Spleen (tissue), 11 donors: ENCODE measurements around the gene MAP7D3. TPM values are rescaled to one million over a fixed set of nuclear protein-coding genes. Genes with fewer than 3 reads are reported as not detected.
A peak's percentile ranks its signal among the peaks of the same experiment; 100 is the strongest.

Experiments used
- DNase-seq: peaks from one replicate; pipeline ENCODE4 v3.0.0-alpha.2; 2020
- H3K27ac ChIP-seq, 8 donors: fragments of 200-600 bp; sonication (generic) in 7 of 8; 1 replicate in 4 of 8; 2 replicates in 4 of 8; pipeline versions ENCODE4 v1.5.0 to v1.8.0; 2016 to 2021; ENCODE audit warnings: inconsistent platforms in 4 of 8, mild to moderate bottlenecking in 4 of 8, moderate library complexity in 1 of 8
- H3K27me3 ChIP-seq, 7 donors: fragments of 200-600 bp; sonication (generic) in 6 of 7; replicated peaks in 1 of 7; 1 replicate in 4 of 7; 2 replicates in 3 of 7; pipeline versions ENCODE4 v1.5.0 to v1.8.0; 2016 to 2021; ENCODE audit warnings: inconsistent platforms in 3 of 7, mild to moderate bottlenecking in 1 of 7
- H3K36me3 ChIP-seq, 6 donors: fragments of 200-600 bp; sonication (generic) in 5 of 6; 1 replicate in 4 of 6; 2 replicates in 2 of 6; pipeline versions ENCODE4 v1.5.0 to v1.8.0; 2016 to 2021; ENCODE audit warnings: inconsistent platforms in 2 of 6
- H3K4me1 ChIP-seq, 6 donors: fragments of 200-600 bp; sonication (generic) in 5 of 6; 1 replicate in 3 of 6; 2 replicates in 3 of 6; pipeline versions ENCODE4 v1.5.0 to v1.8.0; 2016 to 2021; ENCODE audit warnings: inconsistent platforms in 3 of 6
- H3K4me3 ChIP-seq, 8 donors: fragments of 200-600 bp; sonication (generic) in 7 of 8; 1 replicate in 4 of 8; 2 replicates in 4 of 8; pipeline versions ENCODE4 v1.5.0 to v1.8.0; 2016 to 2021; ENCODE audit warnings: inconsistent platforms in 4 of 8, mild to moderate bottlenecking in 4 of 8, moderate library complexity in 2 of 8
- H3K9me3 ChIP-seq, 8 donors: fragments of 200-600 bp; sonication (generic) in 7 of 8; 1 replicate in 4 of 8; 2 replicates in 4 of 8; pipeline versions ENCODE4 v1.5.0 to v1.8.0; 2016 to 2021; ENCODE audit warnings: inconsistent platforms in 4 of 8
- POLR2A ChIP-seq, 3 donors: fragments of 450-650 bp; IDR thresholded peaks; one replicate each; pipeline ENCODE4 v1.5.1; 2017; ENCODE audit warnings: antibody characterized with exemption in 3 of 3, mild to moderate bottlenecking in 1 of 3
- POLR2AphosphoS5 ChIP-seq, 3 donors: sonication (generic); formaldehyde crosslinking; IDR thresholded peaks; one replicate each; pipeline ENCODE4 v1.5.1; 2017; ENCODE audit warnings: antibody characterized with exemption in 3 of 3
- WGBS, 5 donors: extraction: QIAGEN DNeasy Blood & Tissue Kit in 3 of 5; methylation state at CpG; one replicate each; pipeline versions ENCODE4 v1.1.5 to v1.1.7; 2013 to 2018; 5-methylcytosine and 5-hydroxymethylcytosine counted together
- intact Hi-C: fragments of 100-400 bp; cut with DNase I; formaldehyde crosslinking; loops from one replicate; pipeline ENCODE4 v1.15.0; 2023; ENCODE audit warnings: low total_unique reads
- polyA plus RNA-seq, 3 donors: library from polyadenylated mRNA; stranded (reverse); fragments of 200-250 nt; gene quantifications; one replicate each; pipeline ENCODE4 v1.2.1, GENCODE V29; 2013
- total RNA-seq, 7 donors: library from RNA; depleted of rRNA in 3 of 7; stranded (reverse); fragments of >200 nt in 3 of 7; fragmentation: NEBNext Ultra II Directional in 4 of 7; extraction: Animal tissue kit (Norgen Biotek cat#: 25700) in 4 of 7; gene quantifications; one replicate each; pipeline versions ENCODE4 v1.1.0 to v1.2.1, GENCODE V29; 2016 to 2021
- TF ChIP-seq, protein P1 (sequence below), 11 experiments: fragments of 200-600 bp in 7 of 11; fragments of 450-650 bp in 4 of 11; sonication (generic) in 4 of 11; IDR thresholded peaks in 8 of 11; conservative IDR thresholded peaks in 3 of 11; 1 replicate in 7 of 11; 2 replicates in 4 of 11; pipeline versions ENCODE4 v1.4.0 to v1.8.0; 2016 to 2021; ENCODE audit warnings: antibody characterized with exemption in 11 of 11, inconsistent platforms in 4 of 11, mild to moderate bottlenecking in 1 of 11
- donor health status: healthy with polysubstance abuse.
- donor health status: DM: no; HTN: no; CAD: no; lungs with moderate emphysema.
- donor health status: DM: no; HTN: no; CAD: no.
- donor health status: Bipolar disorder and iron deficiency.
- donor health status: healthy.
- donor health status: DM: no; HTN: no; CAD: no.
- donor health status: DM: yes; HTN: yes; CAD: no.

The MAP7D3 gene
- total and polyA plus RNA-seq, 10 donors = 7.4 to 17.6 (median 12.2) TPM

DNA sequence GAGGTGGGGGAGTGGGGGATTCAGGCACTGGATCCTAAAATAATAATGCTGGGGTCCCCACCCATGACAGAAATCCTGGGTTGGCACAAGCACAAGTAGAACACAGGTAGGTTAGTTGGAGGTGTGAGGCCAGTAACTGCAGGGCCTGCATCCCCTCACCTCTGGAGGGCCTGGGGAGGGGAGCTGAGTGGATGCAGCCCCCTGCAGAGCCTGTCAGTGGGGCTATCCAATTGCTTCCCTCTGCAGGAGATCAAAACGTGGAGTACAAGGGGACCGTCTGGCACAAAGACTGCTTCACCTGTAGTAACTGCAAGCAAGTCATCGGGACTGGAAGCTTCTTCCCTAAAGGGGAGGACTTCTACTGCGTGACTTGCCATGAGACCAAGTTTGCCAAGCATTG is 43.7 kb downstream of the MAP7D3 start:
- Histone ChIP-seq H3K4me3 (no peak overlapping the region), H3K36me3 (peaks cover 0 to 17% (median 2%) of the 10 kb centered on the region in 6 donors), H3K4me1 (peaks cover 0 to 41% (median 27%) of the 10 kb centered on the region in 6 donors), H3K27me3 (peaks cover 0 to 6% (median 0%) of the 10 kb centered on the region in 7 donors), H3K9me3 (no peaks in the 10 kb centered on the region), H3K27ac (no peak overlapping the region)
- no peak for DNase-seq
- WGBS, 5 donors = 73 to 97% (median 92%) methylated on average over 4 of the region's 4 CpGs
- intact Hi-C loops = no loop called here
- no peak for TF ChIP-seq POLR2AphosphoS5 (IDR thresholded peaks at IDR 0.05)
- TF ChIP-seq POLR2A (IDR thresholded peaks at IDR 0.05) = no peak
- TF ChIP-seq, protein P1, sequence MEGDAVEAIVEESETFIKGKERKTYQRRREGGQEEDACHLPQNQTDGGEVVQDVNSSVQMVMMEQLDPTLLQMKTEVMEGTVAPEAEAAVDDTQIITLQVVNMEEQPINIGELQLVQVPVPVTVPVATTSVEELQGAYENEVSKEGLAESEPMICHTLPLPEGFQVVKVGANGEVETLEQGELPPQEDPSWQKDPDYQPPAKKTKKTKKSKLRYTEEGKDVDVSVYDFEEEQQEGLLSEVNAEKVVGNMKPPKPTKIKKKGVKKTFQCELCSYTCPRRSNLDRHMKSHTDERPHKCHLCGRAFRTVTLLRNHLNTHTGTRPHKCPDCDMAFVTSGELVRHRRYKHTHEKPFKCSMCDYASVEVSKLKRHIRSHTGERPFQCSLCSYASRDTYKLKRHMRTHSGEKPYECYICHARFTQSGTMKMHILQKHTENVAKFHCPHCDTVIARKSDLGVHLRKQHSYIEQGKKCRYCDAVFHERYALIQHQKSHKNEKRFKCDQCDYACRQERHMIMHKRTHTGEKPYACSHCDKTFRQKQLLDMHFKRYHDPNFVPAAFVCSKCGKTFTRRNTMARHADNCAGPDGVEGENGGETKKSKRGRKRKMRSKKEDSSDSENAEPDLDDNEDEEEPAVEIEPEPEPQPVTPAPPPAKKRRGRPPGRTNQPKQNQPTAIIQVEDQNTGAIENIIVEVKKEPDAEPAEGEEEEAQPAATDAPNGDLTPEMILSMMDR (IDR thresholded peaks at IDR 0.05 in 8 of 11, conservative IDR thresholded peaks at IDR 0.05 in 3 of 11) = no peak

DNA sequence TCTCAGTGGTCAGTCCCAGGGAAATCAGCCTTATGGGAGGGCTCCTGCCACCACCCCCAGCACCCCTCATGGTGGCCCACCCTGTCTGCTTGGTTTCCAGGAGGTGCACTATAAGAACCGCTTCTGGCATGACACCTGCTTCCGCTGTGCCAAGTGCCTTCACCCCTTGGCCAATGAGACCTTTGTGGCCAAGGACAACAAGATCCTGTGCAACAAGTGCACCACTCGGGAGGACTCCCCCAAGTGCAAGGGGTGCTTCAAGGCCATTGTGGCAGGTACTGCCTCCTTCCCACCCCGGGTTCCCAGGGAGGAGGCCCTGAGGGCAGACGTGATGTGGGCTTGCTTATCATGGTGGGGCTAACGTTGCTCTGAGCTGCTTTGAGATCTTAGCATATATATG is 44.3 kb downstream of the MAP7D3 start:
- Histone ChIP-seq H3K36me3 (peaks cover 0 to 17% (median 2%) of the 10 kb centered on the region in 6 donors), H3K27me3 (peaks cover 0 to 6% (median 0%) of the 10 kb centered on the region in 7 donors), H3K4me3 (no peak overlapping the region), H3K4me1 (peaks cover 0 to 41% (median 27%) of the 10 kb centered on the region in 6 donors), H3K27ac (no peak overlapping the region), H3K9me3 (no peaks in the 10 kb centered on the region)
- intact Hi-C loops = no loop called here
- WGBS, 5 donors = 75 to 100% (median 86%) methylated on average over 1 to 6 of the region's 6 CpGs
- TF ChIP-seq POLR2AphosphoS5 (IDR thresholded peaks at IDR 0.05) (no peak), POLR2A (IDR thresholded peaks at IDR 0.05) (no peak)
- TF ChIP-seq, protein P1 (IDR thresholded peaks at IDR 0.05 in 8 of 11, conservative IDR thresholded peaks at IDR 0.05 in 3 of 11) = no peak
- no peak for DNase-seq

DNA sequence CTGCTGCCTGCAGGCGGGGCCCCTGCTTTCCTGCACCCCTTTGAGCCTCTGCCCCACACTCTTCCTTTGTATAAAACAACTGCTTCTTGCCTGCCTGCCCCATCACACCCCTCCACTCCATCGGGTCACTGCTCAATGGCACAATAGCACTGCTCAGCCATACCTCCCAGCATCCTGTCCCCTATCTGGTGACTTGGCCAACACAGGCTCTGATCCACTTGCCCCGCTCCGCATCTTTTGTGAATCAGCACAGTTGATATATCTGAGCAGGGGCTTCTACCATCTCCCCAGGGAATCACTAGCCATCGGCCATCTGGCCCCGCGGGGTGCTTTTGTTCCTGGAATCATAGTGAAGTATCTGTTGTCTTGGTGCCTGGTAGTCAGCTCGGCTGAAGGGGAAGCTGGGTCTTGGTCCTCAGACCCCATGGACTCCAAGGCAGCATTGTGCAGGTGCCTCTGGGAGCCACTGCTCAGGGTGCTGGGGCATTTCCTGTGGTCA is 45.3 kb downstream of the MAP7D3 start:
- Histone ChIP-seq H3K4me1 (peaks cover 0 to 40% (median 26%) of the 10 kb centered on the region in 6 donors), H3K36me3 (peaks cover 0 to 17% (median 2%) of the 10 kb centered on the region in 6 donors), H3K9me3 (no peaks in the 10 kb centered on the region), H3K27ac (no peak overlapping the region), H3K27me3 (peaks cover 0 to 6% (median 0%) of the 10 kb centered on the region in 7 donors), H3K4me3 (no peak overlapping the region)
- TF ChIP-seq POLR2AphosphoS5 (IDR thresholded peaks at IDR 0.05) (no peak), POLR2A (IDR thresholded peaks at IDR 0.05) (no peak)
- TF ChIP-seq, protein P1 (IDR thresholded peaks at IDR 0.05 in 8 of 11, conservative IDR thresholded peaks at IDR 0.05 in 3 of 11) = no peak
- 79 to 84% (median 79%) methylated on average over 7 to 8 of the region's 8 CpGs for WGBS, 5 donors
- intact Hi-C loops = no loop called here
- no peak for DNase-seq

DNA sequence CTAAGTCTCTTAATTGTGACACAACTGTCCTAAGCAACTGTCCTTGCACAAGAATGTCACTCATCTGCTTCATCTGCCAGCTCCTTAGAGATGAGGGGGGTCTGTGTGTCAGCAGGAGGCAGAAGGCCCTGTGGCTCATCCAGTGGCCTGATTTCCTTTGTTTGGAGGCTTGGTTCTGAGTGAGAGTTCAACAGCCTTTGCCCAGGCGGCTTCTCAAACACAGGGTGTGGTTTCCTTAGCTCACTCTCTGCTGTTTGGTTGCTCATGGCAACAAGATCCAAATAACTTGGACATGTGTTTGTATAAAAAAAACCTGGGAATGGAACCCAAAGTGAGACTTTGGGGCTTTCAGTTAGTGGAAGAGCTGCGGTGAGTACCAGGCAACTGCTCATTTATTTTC is 46.6 kb downstream of the MAP7D3 start:
- DNase-seq = no peak
- no peak for TF ChIP-seq POLR2A (IDR thresholded peaks at IDR 0.05)
- TF ChIP-seq, protein P1 (IDR thresholded peaks at IDR 0.05 in 8 of 11, conservative IDR thresholded peaks at IDR 0.05 in 3 of 11) = no peak
- no peak for TF ChIP-seq POLR2AphosphoS5 (IDR thresholded peaks at IDR 0.05)
- Histone ChIP-seq H3K36me3 (peaks cover 0 to 17% (median 2%) of the 10 kb centered on the region in 6 donors), H3K9me3 (no peaks in the 10 kb centered on the region), H3K27me3 (peaks cover 0 to 6% (median 0%) of the 10 kb centered on the region in 7 donors), H3K4me1 (peaks cover 0 to 28% (median 19%) of the 10 kb centered on the region in 6 donors), H3K27ac (peak overlapping the region in 7 of 8 donors; percentile 9 to 62 (median 44)), H3K4me3 (no peak overlapping the region)
- intact Hi-C loops = no loop called here
- 36 to 55% (median 47%) methylated on average over 2 of the region's 2 CpGs for WGBS, 5 donors
